HT-29 (cell line): ENCODE data around the gene AXL. TPM values are rescaled to one million over a fixed set of nuclear protein-coding genes. Genes with fewer than 3 reads are reported as not detected.

Source experiments
- DNase-seq: peaks from one replicate; pipeline ENCODE4 v3.0.0-alpha.2; 2015; ENCODE audit warnings: low spot score
- total RNA-seq: library from RNA; depleted of rRNA; stranded (reverse); fragments of >200 nt; shearing (Covaris generic); gene quantifications from 2 replicates; pipeline ENCODE4 v1.2.3, GENCODE V29; 2014

Gene AXL
- total RNA-seq, 1 experiment from 2014 or later = 1.5 TPM

GRCh38 chr19:41234512-41235168 is 15.6 kb downstream of the AXL start:
- no peak for DNase-seq

GRCh38 chr19:41235480-41235879 is 16.5 kb downstream of the AXL start:
- DNase-seq = no peak

GRCh38 chr19:41238244-41238643 is 19.2 kb downstream of the AXL start:
- no peak for DNase-seq

- no peak for DNase-seq
Measured at GRCh38 chr19:41239363-41239762, 20.3 kb downstream of the AXL start.

- no peak for DNase-seq
Measured at GRCh38 chr19:41239961-41240574, 21.0 kb downstream of the AXL start.

- DNase-seq = no peak
Measured at GRCh38 chr19:41241859-41242258, 22.8 kb downstream of the AXL start.

DNA sequence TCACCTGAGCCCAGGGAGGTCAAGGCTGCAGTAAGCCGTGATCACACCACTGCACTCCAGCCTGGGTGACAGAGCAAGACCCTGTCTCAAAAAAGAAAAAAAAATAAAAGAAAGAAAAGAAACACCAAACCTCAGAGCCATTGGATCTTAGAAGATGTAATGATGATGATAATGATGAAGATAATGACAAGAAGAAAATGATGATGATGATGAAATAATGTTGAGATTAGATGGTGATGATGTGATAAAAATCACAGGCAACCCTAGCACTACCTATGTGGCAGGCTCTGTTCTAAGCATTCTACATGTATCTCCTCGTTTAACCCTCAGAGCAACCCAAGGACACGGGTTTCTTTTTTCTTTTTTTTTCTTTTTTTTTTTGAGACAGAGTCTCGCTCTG is 25.1 kb downstream of the AXL start:
- DNase-seq = no peak

GRCh38 chr19:41245843-41246242 is 26.8 kb downstream of the AXL start:
- DNase-seq = no peak

GRCh38 chr19:41248895-41249294 is 29.9 kb downstream of the AXL start:
- DNase-seq = no peak

GRCh38 chr19:41249707-41250423 is 30.8 kb downstream of the AXL start:
- DNase-seq = peak; percentile 85

- DNase-seq = no peak
Measured at GRCh38 chr19:41253660-41254059, 34.6 kb downstream of the AXL start.

DNA sequence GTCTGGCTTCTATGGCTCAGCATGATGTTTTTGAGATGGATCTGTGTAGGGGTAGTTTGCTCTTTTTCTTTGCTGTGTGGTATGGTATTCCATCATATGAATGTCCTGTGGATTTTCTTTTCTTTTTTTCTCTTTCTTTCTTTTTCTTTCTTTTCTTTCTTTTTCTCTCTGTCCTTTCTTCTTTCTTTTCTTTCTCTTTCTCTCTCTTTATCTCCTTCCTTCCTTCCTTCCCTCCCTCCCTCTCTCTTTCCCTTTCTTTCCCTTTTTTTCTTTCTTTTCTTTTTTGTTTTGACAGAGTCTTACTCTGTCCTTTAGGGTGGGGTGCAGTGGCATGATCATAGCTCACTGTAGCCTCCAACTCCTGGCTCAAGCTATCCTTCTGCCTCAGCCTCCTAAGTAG is 36.1 kb downstream of the AXL start:
- no peak for DNase-seq

GRCh38 chr19:41261474-41262190 is 42.6 kb downstream of the AXL start:
- DNase-seq = no peak

- DNase-seq = no peak
Measured at GRCh38 chr19:41263042-41263849, 44.2 kb downstream of the AXL start.

DNA sequence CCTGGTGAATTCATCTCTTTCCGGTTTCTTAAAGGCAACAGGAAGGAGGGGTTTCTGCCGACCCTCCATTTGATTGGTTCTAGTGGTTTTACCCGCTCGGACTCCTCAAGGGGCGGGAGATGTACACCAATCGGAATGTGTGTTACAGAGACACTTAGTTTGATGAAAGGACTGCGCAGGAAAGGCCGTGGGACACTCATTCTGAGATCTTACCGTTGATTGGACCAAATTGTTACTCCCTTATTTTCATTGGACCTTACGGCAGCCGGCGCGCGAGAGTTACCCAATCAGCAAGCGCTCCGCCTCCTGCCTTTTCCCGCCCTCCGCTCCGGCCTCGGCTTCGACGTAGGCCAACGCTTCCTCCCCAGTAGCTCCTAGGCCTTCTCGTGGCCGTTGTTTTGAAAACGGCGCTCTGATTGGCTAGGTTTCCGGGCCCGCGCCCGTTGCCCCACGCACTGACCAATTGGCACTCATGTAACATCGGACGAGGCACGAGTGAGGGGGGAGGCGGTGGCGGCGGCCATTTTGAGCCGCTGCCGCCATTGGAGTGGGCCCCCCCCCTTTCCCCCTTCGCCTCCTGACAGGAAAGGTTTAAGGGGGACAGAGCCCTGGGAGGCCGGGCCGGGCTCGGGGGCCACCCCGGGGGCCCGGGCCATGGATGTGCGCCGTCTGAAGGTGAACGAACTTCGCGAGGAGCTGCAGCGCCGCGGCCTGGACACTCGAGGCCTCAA is 45.0 kb downstream of the AXL start, which contains the start of gene HNRNPUL1:
Gene HNRNPUL1, plus strand, starts transcription at position 523 of the 731 bp plus-strand sequence. Its CDS starts 132 bp downstream, at position 655.
- peak; percentile 100 for DNase-seq

DNA sequence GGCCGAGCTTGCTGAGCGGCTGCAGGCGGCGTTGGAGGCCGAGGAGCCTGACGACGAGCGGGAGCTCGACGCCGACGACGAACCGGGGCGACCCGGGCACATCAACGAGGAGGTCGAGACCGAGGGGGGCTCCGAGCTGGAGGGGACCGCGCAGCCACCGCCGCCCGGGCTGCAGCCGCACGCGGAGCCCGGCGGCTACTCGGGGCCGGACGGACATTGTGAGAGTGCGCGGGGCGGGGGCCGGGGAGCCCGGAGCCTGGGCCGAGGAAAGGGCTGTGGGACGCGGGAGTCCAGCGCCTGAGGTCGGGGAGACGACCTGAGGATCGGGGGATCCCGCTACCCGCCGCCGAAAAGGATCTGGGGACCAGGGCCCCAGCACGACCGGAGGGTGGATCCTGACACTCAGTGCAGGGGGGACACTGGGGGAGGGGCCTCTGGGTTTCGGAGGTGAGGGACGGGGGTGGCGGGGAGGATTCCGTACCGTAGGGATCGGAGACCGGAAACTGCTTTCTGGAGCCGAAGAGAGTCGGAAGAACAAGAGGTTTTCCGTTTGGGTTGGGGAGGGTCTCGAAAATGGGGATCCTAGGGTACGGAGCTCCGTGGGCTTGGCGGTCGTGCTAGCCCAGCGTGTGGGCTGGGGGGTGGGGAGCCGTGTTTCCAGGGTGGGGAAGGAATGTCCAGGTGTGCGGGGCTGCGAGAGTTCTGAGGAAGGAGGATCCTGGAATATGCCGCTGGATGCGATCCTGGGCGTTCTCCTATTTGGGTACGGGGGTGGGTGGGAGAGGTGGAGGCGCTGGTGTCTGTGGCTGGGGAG is 45.8 kb downstream of the AXL start:
- DNase-seq = peak; percentile 84

DNA sequence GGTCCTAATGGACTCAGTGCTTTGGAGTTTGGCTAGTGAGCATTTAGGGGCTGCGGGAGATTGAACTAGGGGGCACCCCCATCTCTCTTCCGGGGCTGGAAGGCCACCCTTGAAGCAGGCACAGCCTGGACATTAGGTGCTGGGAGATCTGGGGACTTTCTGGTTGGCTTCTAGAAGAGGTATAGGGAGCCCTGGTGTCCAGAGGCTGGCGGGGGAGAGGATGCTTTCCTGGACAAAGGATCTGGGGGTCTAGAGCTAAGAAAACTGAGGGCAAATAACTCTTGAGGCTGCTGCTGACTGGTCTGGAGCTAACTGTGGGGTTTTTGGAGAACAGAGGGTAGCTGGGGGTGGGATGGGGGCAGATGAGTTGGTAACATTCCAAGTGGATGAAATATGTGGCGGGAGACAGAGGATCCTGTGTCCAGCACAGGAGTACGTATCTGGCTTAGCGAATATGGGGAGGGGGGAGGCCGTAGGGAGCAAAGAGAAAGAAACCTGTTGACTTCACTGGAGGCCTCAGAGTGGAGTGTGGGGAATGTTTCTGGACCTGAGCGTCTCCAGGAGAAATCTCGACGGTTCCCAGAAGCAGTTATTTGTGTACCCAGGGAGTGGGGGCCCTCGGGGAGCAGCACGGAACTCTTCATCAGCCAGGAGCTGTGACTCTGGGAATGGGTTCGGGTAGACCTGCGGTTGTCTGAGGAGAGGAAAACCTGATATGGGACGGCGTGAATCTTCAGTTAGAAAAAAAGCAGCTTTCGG is 46.6 kb downstream of the AXL start:
- DNase-seq = peak; percentile 69

DNA sequence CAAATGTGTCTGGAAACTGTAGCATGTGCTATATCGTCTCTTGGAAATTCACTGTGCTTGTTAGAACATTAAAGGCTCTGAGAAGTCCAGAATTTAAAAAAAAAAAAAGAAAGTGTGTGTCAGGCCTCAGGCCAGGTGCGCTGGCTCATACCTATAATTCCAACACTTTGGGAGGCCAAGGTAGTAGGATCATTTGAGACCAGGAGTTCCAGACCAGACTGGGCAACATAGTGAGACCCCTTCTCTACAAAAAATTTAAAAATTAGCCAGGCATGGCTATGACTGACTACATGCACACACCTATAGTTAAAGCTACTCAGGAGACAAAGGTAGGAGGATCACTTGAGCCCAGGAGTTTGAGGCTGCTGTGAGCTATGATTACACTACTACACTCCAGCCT is 50.0 kb downstream of the AXL start:
- DNase-seq = no peak

DNA sequence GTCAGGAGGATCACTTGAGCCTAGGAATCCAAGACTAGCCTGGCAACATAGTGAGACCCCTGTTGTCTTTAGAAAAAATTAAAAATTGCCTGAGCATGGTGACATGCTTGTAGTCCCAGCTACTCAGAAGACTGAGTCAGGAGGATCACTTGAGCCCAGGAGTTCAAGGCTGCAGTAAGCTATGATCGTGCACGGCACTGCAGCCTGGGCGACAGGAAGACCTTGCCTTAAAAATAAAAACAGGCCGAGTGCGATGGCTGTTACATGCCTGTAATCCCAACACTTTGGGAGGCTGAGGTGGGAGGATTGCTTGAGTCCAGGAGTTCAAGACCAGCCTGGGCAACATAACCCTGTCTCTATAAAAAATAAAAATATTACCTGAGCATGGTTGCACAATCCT is 50.5 kb downstream of the AXL start:
- no peak for DNase-seq
